Esophagus squamous epithelium (tissue), 5 donors: ENCODE data around the gene TRIM10. TPM values are rescaled to one million over a fixed set of nuclear protein-coding genes. Genes with fewer than 3 reads are reported as not detected.

Source experiments
- DNase-seq: peaks from one replicate; lab custom pipeline; 2025; lab: John Stamatoyannopoulos, UW
- H3K27ac ChIP-seq, 4 donors: fragments of 200-600 bp; sonication (generic); one replicate each; pipeline ENCODE4 v1.5.1; 2016 to 2019; ENCODE audit warnings: mild to moderate bottlenecking in 1 of 4
- H3K27me3 ChIP-seq, 4 donors: fragments of 200-600 bp; sonication (generic); 1 replicate in 3 of 4; 2 replicates in 1 of 4; pipeline versions ENCODE4 v1.5.1 to v1.6.0; 2017 to 2021; ENCODE audit warnings: antibody characterized with exemption in 1 of 4
- H3K36me3 ChIP-seq, 3 donors: fragments of 200-600 bp; sonication (generic); one replicate each; pipeline ENCODE4 v1.5.1; 2016 to 2019
- H3K4me1 ChIP-seq, 3 donors: fragments of 200-600 bp; sonication (generic); one replicate each; pipeline ENCODE4 v1.5.1; 2017 to 2019
- H3K4me3 ChIP-seq, 4 donors: fragments of 200-600 bp; sonication (generic); 1 replicate in 3 of 4; 2 replicates in 1 of 4; pipeline ENCODE4 v1.5.1; 2016 to 2019; ENCODE audit warnings: mild to moderate bottlenecking in 2 of 4, moderate library complexity in 1 of 4
- H3K9me3 ChIP-seq, 3 donors: fragments of 200-600 bp; sonication (generic); one replicate each; pipeline ENCODE4 v1.5.1; 2016 to 2019
- CTCF ChIP-seq, 6 experiments: fragments of 450-650 bp in 4 of 6; fragments of 200-600 bp in 2 of 6; sonication (generic) in 2 of 6; IDR thresholded peaks; one replicate each; pipeline ENCODE4 v1.5.1; 2016 to 2019; ENCODE audit warnings: antibody characterized with exemption in 6 of 6, mild to moderate bottlenecking in 4 of 6, moderate library complexity in 4 of 6
- POLR2A ChIP-seq, 4 donors: fragments of 450-650 bp; IDR thresholded peaks; one replicate each; pipeline ENCODE4 v1.6.1; 2017; ENCODE audit warnings: antibody characterized with exemption in 4 of 4, mild to moderate bottlenecking in 4 of 4, moderate library complexity in 3 of 4
- WGBS, 2 donors: methylation state at CpG; one replicate each; pipeline ENCODE4 v1.1.5; 2018; 5-methylcytosine and 5-hydroxymethylcytosine counted together
- intact Hi-C: fragments of 100-400 bp; cut with DNase I; formaldehyde crosslinking; loops from one replicate; pipeline ENCODE4 v1.15.0; 2022
- total RNA-seq, 4 donors: library from RNA; depleted of rRNA; stranded (reverse); fragments of >200 nt; gene quantifications; one replicate each; pipeline ENCODE4 v1.1.0, GENCODE V29; 2016
- donor health status: DM: yes; HTN: yes; CAD: no.

Gene TRIM10
- total RNA-seq, 4 donors from 2014 or later: not detected

- DNase-seq: no peak
- intact Hi-C loops: no loop called here
- WGBS, 2 donors: 92 to 96% methylated on average over 4 to 11 of the region's 12 CpGs
- Histone ChIP-seq H3K4me3 (no peak overlapping the region), H3K36me3 (peaks cover 37 to 96% (median 40%) of the 10 kb centered on the region in 3 donors), H3K9me3 (no peaks in the 10 kb centered on the region), H3K27ac (no peak overlapping the region), H3K4me1 (peaks cover 10 to 25% (median 10%) of the 10 kb centered on the region in 3 donors), H3K27me3 (no peaks in the 10 kb centered on the region)
- no peak for TF ChIP-seq CTCF (IDR thresholded peaks at IDR 0.05)
- no peak for TF ChIP-seq POLR2A (IDR thresholded peaks at IDR 0.05)
These were observed 35.4 kb upstream of the TRIM10 start for GRCh38 chr6:30196376-30196775.

DNA sequence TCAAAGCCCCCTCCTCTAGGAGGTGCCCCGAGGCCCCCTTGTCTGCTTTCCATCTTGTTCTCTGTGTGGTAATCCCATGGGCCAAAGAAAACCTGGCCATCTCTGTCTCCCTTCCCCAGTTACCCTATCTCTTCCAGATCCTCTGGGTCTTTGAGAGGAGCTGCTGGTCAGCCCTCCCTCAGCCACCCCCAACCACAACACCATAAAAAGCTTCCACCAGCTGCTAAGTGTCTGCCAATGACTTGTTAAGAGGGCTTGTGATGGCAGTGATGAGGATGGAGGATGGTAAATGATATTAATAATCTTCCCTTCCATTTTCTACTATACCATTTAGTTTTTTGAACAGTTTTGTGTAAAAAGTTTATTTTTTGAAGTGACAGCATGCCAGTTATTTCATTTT lies 34.9 kb upstream of the TRIM10 start:
- Histone ChIP-seq H3K4me3 (no peak overlapping the region), H3K27me3 (no peaks in the 10 kb centered on the region), H3K27ac (no peak overlapping the region), H3K36me3 (peaks cover 37 to 98% (median 40%) of the 10 kb centered on the region in 3 donors), H3K9me3 (no peaks in the 10 kb centered on the region), H3K4me1 (peaks cover 5 to 21% (median 6%) of the 10 kb centered on the region in 3 donors)
- intact Hi-C loops: no loop called here
- 100% methylated on average over 1 of the region's 1 CpG for WGBS, 2 donors
- TF ChIP-seq CTCF (IDR thresholded peaks at IDR 0.05) (no peak), POLR2A (IDR thresholded peaks at IDR 0.05) (no peak)
- no peak for DNase-seq

DNA sequence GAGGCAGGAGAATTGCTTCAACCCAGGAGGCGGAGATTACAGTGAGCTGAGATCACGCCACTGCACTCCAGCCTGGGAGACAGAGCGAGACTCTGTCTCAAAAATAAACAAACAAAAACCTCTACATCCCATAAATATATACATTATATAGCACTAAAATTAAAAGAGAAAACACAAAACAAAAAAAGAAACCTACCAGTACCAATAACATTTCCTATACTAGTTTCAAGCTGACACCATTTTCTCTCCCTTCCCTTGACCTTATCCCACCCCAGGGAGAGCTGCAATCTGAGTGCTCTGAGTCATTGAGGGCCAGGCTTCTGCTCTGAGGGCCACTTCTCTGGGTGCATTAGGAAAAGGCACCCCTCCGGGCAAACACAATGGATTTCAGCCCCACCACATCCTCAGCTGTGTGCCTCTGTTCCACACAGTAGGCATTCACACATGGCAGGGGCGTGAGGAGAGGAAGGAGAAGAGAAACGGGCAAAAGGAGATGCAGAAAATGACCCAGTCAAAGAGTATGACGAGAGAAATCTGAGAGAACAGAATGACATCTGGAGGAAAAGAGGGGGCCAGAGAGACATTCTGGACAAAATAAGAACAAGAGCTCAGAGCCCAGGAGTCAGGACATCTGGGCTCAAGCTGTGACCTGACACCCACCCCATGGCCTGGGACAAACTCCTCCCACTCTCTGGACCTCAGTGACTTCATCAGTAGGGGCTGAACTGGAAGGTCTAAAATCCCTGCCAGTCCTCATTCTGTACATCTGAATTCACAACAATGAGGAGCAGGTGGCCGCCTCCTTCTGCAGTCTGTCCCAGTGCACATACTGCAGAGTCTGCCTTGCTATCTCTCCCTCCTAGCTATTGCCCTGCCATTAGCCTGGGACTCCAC lies 34.0 kb upstream of the TRIM10 start:
- WGBS, 2 donors: 88% methylated on average over 7 to 8 of the region's 8 CpGs
- H3K27ac ChIP-seq: no peak overlapping the region

DNA sequence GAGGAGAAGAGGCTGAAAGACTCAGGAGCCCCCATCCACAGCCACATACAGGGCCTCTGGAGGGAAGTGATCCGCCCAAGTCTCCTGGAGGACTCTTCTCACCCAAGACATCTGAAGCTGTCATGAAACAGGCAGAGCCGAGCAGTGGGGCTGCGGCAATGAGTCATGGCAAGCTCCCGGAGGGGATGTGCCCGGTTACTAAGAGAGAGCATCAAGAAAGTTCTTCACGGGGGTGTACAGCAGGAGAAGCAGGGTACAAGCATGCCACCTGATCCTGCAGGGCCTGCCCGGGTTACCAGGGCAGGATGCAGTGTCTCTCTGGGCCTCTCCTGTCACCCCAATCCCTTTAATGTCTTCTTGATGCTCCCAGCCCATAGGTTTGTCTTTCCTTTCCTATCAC lies 31.1 kb upstream of the TRIM10 start:
- intact Hi-C loops: no loop called here
- peaks cover 39 to 95% (median 43%) of the 10 kb centered on the region in 3 donors for H3K36me3 ChIP-seq

More for the DNA sequence above, 34.0 kb upstream of the TRIM10 start:
- no peak for DNase-seq
- H3K27me3 ChIP-seq: no peaks in the 10 kb centered on the region
- peaks cover 0 to 12% (median 4%) of the 10 kb centered on the region in 3 donors for H3K4me1 ChIP-seq
- H3K36me3 ChIP-seq: peaks cover 33 to 98% (median 43%) of the 10 kb centered on the region in 3 donors
- no peak overlapping the region for H3K4me3 ChIP-seq
- intact Hi-C loops: no loop called here
- TF ChIP-seq CTCF (IDR thresholded peaks at IDR 0.05) (no peak), POLR2A (IDR thresholded peaks at IDR 0.05) (no peak)
- no peaks in the 10 kb centered on the region for H3K9me3 ChIP-seq

More for the DNA sequence above, 31.1 kb upstream of the TRIM10 start:
- WGBS, 2 donors: 62 to 83% methylated on average over 3 to 7 of the region's 7 CpGs
- no peaks in the 10 kb centered on the region for H3K9me3 ChIP-seq
- no peaks in the 10 kb centered on the region for H3K27me3 ChIP-seq
- no peak for DNase-seq
- no peaks in the 10 kb centered on the region for H3K4me1 ChIP-seq
- no peak overlapping the region for H3K4me3 ChIP-seq
- TF ChIP-seq CTCF (IDR thresholded peaks at IDR 0.05): no peak
- TF ChIP-seq POLR2A (IDR thresholded peaks at IDR 0.05): no peak
- no peak overlapping the region for H3K27ac ChIP-seq
